GM10847 (cell line): Measurements from ENCODE around the gene BBS2.

Experiments used
- POLR2A ChIP-seq: IDR thresholded peaks from 2 replicates; pipeline ENCODE4 v1.6.1; 2011; ENCODE audit not compliant: insufficient read length; ENCODE audit errors: extremely low read depth

BBS2 gene

GRCh38 chr16:56519459-56520250, at the start of gene BBS2:
Gene BBS2 (minus strand): TSS chr16:56520024. CDS start chr16:56519862, 162 bp downstream.
- peak; percentile 43 for TF ChIP-seq POLR2A

GRCh38 chr16:56564793-56565477, 45.1 kb upstream of the BBS2 start, which contains the start of gene MT4:
Gene MT4 (plus strand): TSS chr16:56565073. CDS start chr16:56565129, 56 bp downstream.
- no peak for TF ChIP-seq POLR2A

GRCh38 chr16:56561126-56561525, 41.3 kb upstream of the BBS2 start:
- no peak for TF ChIP-seq POLR2A

- no peak for TF ChIP-seq POLR2A
Measured at GRCh38 chr16:56560447-56560846, 40.6 kb upstream of the BBS2 start.

- no peak for TF ChIP-seq POLR2A
Measured at GRCh38 chr16:56559109-56559508, 39.3 kb upstream of the BBS2 start.

GRCh38 chr16:56558024-56558747, 38.4 kb upstream of the BBS2 start:
- no peak for TF ChIP-seq POLR2A

GRCh38 chr16:56554441-56554840, 34.6 kb upstream of the BBS2 start:
- no peak for TF ChIP-seq POLR2A

- no peak for TF ChIP-seq POLR2A
Measured at GRCh38 chr16:56551796-56552738, 32.2 kb upstream of the BBS2 start.

GRCh38 chr16:56549744-56550385, 30.0 kb upstream of the BBS2 start:
- TF ChIP-seq POLR2A, result no peak

GRCh38 chr16:56549161-56549560, 29.3 kb upstream of the BBS2 start:
- TF ChIP-seq POLR2A, result no peak

- TF ChIP-seq POLR2A, result no peak
Measured at GRCh38 chr16:56547949-56548567, 28.2 kb upstream of the BBS2 start.

- no peak for TF ChIP-seq POLR2A
Measured at GRCh38 chr16:56547120-56547948, 27.5 kb upstream of the BBS2 start.

- TF ChIP-seq POLR2A, result no peak
Measured at GRCh38 chr16:56542039-56542438, 22.2 kb upstream of the BBS2 start.

- no peak for TF ChIP-seq POLR2A
Measured at GRCh38 chr16:56539656-56540055, 19.8 kb upstream of the BBS2 start.
